Testis (tissue), 3 donors: ENCODE data around the gene INHBA. TPM values are rescaled to one million over a fixed set of nuclear protein-coding genes. Genes with fewer than 3 reads are reported as not detected.

Experiments used
- DNase-seq: peaks from one replicate; pipeline ENCODE4 v3.0.0-alpha.2; 2019
- H3K27ac ChIP-seq, 2 donors: fragments of 200-600 bp; sonication (generic); one replicate each; pipeline ENCODE4 v1.5.1; 2019
- H3K27me3 ChIP-seq: fragments of 200-600 bp; sonication (generic); one replicate; pipeline ENCODE4 v1.5.1; 2019
- H3K36me3 ChIP-seq: fragments of 200-600 bp; sonication (generic); one replicate; pipeline ENCODE4 v1.5.1; 2017; ENCODE audit warnings: low read depth; ENCODE audit errors: missing control alignments
- H3K4me1 ChIP-seq: fragments of 200-600 bp; sonication (generic); one replicate; pipeline ENCODE4 v1.5.1; 2019
- H3K4me3 ChIP-seq, 2 donors: fragments of 200-600 bp; sonication (generic); one replicate each; pipeline ENCODE4 v1.5.1; 2017 to 2019
- H3K9me3 ChIP-seq: fragments of 200-600 bp; sonication (generic); one replicate; pipeline ENCODE4 v1.5.1; 2017
- POLR2A ChIP-seq: fragments of 450-650 bp; IDR thresholded peaks from one replicate; pipeline ENCODE4 v1.6.1; 2017; ENCODE audit warnings: antibody characterized with exemption, mild to moderate bottlenecking, moderate library complexity
- WGBS, 2 donors: methylation state at CpG; one replicate each; pipeline ENCODE4 v1.1.5; 2018; 5-methylcytosine and 5-hydroxymethylcytosine counted together
- intact Hi-C: fragments of 100-400 bp; cut with DNase I; formaldehyde crosslinking; loops from one replicate; pipeline ENCODE4 v1.15.1; 2023; ENCODE audit warnings: low total_unique reads
- polyA plus RNA-seq: library from polyadenylated mRNA; stranded (reverse); fragments of 350-450 nt; fragmentation: Illumina TruSeq; extraction: RNeasy Lipid Tissue Mini Kit (QIAGEN cat#74804); gene quantifications from one replicate; pipeline ENCODE4 v1.2.3, GENCODE V29; 2014; ENCODE audit warnings: low read depth, low replicate concordance; ENCODE audit not compliant: insufficient read depth
- total RNA-seq, 2 donors: library from RNA; depleted of rRNA; stranded (reverse); fragments of >200 nt; gene quantifications; one replicate each; pipeline ENCODE4 v1.2.3, GENCODE V29; 2016
- TF ChIP-seq, protein P1 (sequence below), 3 experiments: fragments of 450-650 bp in 2 of 3; fragments of 200-600 bp in 1 of 3; sonication (generic) in 1 of 3; IDR thresholded peaks; one replicate each; pipeline ENCODE4 v1.5.1; 2016 to 2019; ENCODE audit warnings: antibody characterized with exemption in 3 of 3, mild to moderate bottlenecking in 2 of 3, moderate library complexity in 1 of 3

Gene INHBA
- total and polyA plus RNA-seq, 3 donors from 2014 or later = 2.5 to 8.0 (median 5.7) TPM

DNA sequence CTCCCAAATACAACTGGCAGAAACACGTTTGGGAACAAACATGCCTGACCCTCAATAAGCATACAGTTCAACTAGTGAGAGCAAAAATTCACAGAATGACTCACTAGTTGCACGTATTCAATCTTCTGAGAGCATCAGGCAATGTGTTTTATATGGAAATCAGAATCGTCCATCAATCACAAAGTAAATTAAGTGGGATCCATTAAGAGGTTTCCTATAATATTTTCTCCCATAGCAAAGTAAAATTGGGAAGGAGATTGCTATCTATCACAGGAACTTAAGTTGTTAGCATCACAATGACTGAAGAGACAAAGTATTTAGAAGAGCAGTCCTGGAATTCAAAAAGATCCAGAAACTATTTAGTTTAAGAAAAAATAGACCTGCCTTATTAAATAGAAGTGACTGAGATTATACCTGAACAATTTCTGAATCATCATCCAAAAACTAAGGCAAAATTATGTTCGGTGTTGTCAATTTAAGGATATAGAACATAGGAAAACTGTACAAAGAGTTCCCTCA lies 28.3 kb downstream of the INHBA start:
- no peak for DNase-seq
- 73 to 74% methylated on average over 4 of the region's 4 CpGs for WGBS, 2 donors
- intact Hi-C loops = no loop called here
- no peak overlapping the region for H3K4me3 ChIP-seq
- H3K27ac ChIP-seq = no peak overlapping the region
- H3K36me3 ChIP-seq = no peaks in the 10 kb centered on the region
- TF ChIP-seq, protein P1, sequence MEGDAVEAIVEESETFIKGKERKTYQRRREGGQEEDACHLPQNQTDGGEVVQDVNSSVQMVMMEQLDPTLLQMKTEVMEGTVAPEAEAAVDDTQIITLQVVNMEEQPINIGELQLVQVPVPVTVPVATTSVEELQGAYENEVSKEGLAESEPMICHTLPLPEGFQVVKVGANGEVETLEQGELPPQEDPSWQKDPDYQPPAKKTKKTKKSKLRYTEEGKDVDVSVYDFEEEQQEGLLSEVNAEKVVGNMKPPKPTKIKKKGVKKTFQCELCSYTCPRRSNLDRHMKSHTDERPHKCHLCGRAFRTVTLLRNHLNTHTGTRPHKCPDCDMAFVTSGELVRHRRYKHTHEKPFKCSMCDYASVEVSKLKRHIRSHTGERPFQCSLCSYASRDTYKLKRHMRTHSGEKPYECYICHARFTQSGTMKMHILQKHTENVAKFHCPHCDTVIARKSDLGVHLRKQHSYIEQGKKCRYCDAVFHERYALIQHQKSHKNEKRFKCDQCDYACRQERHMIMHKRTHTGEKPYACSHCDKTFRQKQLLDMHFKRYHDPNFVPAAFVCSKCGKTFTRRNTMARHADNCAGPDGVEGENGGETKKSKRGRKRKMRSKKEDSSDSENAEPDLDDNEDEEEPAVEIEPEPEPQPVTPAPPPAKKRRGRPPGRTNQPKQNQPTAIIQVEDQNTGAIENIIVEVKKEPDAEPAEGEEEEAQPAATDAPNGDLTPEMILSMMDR (IDR thresholded peaks at IDR 0.05) = no peak
- TF ChIP-seq POLR2A = no peak
- H3K27me3 ChIP-seq = no peaks in the 10 kb centered on the region
- no peaks in the 10 kb centered on the region for H3K4me1 ChIP-seq
- H3K9me3 ChIP-seq = no peaks in the 10 kb centered on the region

DNA sequence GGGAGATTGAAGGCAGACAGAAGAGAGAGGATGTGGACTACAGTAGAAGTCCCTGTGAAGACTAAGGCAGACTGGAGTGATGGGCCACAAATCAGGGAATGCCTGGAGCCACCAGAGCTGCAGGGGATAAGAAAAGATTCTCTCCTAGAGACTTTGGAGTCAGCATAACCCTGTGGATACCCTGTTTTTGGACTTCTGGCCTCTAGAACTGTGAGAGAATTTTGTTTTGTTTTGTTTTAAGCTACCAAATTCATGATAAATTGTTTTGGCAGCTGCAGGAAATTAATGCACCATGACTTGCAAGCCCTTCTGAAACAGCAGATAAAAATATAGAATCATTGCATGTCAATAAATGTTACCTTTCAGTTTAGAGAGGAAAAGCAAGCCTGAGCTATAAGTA lies 41.3 kb downstream of the INHBA start:
- Histone ChIP-seq H3K27me3 (no peaks in the 10 kb centered on the region), H3K27ac (no peak overlapping the region), H3K4me3 (no peak overlapping the region), H3K36me3 (no peaks in the 10 kb centered on the region), H3K4me1 (no peaks in the 10 kb centered on the region), H3K9me3 (no peaks in the 10 kb centered on the region)
- DNase-seq = no peak
- no peak for TF ChIP-seq POLR2A
- TF ChIP-seq, protein P1 (IDR thresholded peaks at IDR 0.05) = no peak
- intact Hi-C loops = no loop called here

DNA sequence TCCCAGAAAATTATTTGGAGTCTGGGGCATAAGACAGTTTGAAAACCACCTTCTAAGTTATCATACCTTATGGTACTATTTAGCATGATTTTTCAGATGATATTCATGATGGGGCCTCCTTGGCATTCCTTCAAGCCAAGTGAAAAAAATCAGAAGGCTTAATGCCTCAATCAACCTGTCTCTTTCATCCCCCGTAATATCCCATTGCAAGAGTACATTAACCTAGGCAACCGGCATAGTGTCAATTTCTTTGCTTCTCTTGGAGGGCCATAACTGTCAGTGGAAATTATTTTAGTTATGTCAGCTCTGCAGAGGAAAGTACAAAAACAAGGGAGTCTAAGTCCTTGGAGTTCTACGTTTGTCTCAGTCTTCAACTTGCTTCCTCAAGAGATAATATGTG lies 43.4 kb downstream of the INHBA start:
- no peaks in the 10 kb centered on the region for H3K9me3 ChIP-seq
- intact Hi-C loops = no loop called here
- 87 to 91% methylated on average over 3 of the region's 3 CpGs for WGBS, 2 donors
- H3K4me1 ChIP-seq = no peaks in the 10 kb centered on the region
- H3K27me3 ChIP-seq = no peaks in the 10 kb centered on the region
- no peak overlapping the region for H3K4me3 ChIP-seq
- TF ChIP-seq, protein P1 (IDR thresholded peaks at IDR 0.05) = no peak
- TF ChIP-seq POLR2A = no peak
- H3K27ac ChIP-seq = no peak overlapping the region
- no peaks in the 10 kb centered on the region for H3K36me3 ChIP-seq
- no peak for DNase-seq

DNA sequence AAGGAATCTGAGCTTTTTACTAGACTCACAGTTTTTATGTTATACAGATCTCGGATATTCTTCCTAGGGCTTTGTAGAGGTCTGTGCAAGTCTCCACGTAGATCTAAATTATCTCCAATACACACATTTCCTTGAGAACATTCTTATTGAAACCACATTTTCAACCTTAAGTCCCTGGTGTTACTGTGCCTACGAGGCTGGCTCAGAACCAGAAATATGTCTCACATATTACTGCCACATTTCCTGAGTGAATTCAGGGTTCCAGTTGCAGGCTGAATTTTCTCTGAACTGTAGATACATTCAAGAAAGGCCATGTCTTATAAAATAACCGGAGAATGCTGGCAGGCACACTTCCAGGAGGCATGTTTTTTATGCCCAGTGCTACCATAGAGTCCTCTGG lies 46.5 kb downstream of the INHBA start:
- H3K9me3 ChIP-seq = no peaks in the 10 kb centered on the region
- no peaks in the 10 kb centered on the region for H3K36me3 ChIP-seq
- H3K27ac ChIP-seq = no peak overlapping the region
- DNase-seq = no peak
- no peaks in the 10 kb centered on the region for H3K4me1 ChIP-seq
- no peaks in the 10 kb centered on the region for H3K27me3 ChIP-seq
- TF ChIP-seq, protein P1 (IDR thresholded peaks at IDR 0.05) = no peak
- TF ChIP-seq POLR2A = no peak
- H3K4me3 ChIP-seq = no peak overlapping the region
- intact Hi-C loops = no loop called here
- 46 to 64% methylated on average over 4 of the region's 4 CpGs for WGBS, 2 donors

DNA sequence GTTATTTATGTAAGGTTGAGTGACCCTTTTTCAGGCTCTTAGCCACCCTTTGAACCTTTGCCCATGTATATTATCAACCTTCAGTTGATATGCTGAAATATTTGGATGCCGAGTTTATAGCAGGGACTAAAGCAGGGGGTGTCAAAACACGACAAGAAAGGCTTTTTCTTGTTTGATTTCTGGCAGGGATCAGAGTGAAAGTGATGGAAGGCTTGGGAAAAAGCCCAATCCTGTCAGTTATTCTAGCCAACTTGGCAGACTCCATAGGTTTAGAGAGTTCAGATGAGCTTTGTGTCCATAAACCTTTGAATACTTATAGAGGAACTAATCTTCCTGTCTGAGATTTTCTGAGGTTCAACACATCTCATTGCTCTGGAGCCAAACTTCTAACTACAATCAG lies 47.5 kb downstream of the INHBA start:
- Histone ChIP-seq H3K4me1 (no peaks in the 10 kb centered on the region), H3K9me3 (no peaks in the 10 kb centered on the region), H3K27ac (no peak overlapping the region), H3K36me3 (no peaks in the 10 kb centered on the region), H3K27me3 (no peaks in the 10 kb centered on the region), H3K4me3 (no peak overlapping the region)
- DNase-seq = no peak
- 52 to 55% methylated on average over 2 of the region's 2 CpGs for WGBS, 2 donors
- TF ChIP-seq, protein P1 (IDR thresholded peaks at IDR 0.05) = no peak
- TF ChIP-seq POLR2A = no peak
- intact Hi-C loops = no loop called here
